ENCODE measurements around the gene AGO4.

DNA sequence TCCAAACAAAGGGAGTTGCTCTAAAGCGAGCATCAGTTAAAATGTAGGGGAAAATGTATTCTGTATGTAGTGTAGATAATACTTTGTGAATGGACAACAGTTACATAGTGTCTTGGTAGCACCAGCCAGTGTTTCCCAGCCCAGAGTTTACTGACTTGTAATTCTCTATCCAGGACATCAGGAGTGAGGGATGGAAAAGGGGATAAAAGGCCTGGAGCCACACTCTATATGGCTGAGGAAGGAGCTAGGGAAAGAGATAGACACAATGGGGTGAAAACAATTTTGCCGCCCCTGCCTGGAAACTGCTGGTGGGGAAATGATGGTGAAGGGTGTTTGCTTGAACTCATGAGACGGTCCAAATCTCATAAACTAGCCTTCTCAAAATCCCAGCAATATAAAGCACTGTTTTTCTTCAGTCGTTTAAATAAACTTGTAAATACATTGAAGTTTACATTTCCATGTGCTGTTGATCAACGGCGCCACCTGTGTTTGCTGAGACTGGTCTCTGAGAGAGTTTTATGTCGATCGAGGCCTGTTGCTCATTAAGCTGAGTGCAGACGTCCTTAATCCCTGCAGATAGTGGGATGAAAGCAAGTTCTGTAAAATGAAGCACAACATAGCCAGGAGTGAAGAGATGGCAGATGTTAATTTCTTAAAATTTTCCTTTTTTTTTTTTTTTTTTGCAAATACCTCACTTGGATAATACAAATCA, 47.3 kb downstream of the AGO4 start:
- TF ChIP-seq, protein P1, sequence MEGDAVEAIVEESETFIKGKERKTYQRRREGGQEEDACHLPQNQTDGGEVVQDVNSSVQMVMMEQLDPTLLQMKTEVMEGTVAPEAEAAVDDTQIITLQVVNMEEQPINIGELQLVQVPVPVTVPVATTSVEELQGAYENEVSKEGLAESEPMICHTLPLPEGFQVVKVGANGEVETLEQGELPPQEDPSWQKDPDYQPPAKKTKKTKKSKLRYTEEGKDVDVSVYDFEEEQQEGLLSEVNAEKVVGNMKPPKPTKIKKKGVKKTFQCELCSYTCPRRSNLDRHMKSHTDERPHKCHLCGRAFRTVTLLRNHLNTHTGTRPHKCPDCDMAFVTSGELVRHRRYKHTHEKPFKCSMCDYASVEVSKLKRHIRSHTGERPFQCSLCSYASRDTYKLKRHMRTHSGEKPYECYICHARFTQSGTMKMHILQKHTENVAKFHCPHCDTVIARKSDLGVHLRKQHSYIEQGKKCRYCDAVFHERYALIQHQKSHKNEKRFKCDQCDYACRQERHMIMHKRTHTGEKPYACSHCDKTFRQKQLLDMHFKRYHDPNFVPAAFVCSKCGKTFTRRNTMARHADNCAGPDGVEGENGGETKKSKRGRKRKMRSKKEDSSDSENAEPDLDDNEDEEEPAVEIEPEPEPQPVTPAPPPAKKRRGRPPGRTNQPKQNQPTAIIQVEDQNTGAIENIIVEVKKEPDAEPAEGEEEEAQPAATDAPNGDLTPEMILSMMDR (IDR thresholded peaks at IDR 0.05) = no peak
- no peak for TF ChIP-seq POLR2A (IDR thresholded peaks at IDR 0.05)
